Erythroblast (primary cell): ENCODE results near the gene CEMIP.

Experiments used
- GATA1 ChIP-seq: IDR thresholded peaks from 2 replicates; pipeline ENCODE4 v1.6.1; 2011; ENCODE audit warnings: low read depth, mild to moderate bottlenecking, control low read depth, low read length, moderate library complexity
- POLR2A ChIP-seq: IDR thresholded peaks from 2 replicates; pipeline ENCODE4 v1.6.1; 2011; ENCODE audit warnings: mild to moderate bottlenecking, low read length

DNA sequence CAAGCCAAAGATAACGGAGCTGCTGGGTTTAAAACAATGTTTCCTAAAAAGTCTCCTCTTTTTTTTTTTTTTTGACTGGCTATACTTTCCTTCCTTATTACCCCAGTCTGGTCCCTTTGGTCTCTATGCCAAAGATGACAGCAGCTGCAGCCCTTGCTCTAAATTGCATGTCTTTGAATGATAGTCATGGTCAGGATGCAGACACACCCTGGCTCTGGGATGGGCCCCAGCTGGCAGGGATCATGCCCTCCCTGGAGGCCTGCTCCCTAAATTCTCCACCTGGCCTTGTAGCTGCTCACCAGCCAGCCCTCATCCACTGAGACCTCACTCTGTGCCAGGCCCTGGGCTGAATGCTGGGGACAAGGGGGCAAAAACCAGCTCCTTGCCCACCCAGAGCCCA lies 114.6 kb downstream of the CEMIP start:
- TF ChIP-seq POLR2A, result no peak
- TF ChIP-seq GATA1, result no peak
